Neural cell (in vitro differentiated cells): ENCODE measurements around the gene POGZ. TPM values are rescaled to one million over a fixed set of nuclear protein-coding genes. Genes with fewer than 3 reads are reported as not detected.

ENCODE experiments used
- H2AFZ ChIP-seq: fragments of 200-600, 300-800 bp; sonication (generic), shearing (Covaris generic); 2 replicates; pipeline ENCODE4 v1.6.0; 2014; ENCODE audit warnings: low read depth, mild to moderate bottlenecking, antibody characterized with exemption, low read length, moderate library complexity
- H3F3A ChIP-seq: fragments of 200-600 bp; shearing (Covaris generic); 2 replicates; pipeline ENCODE4 v1.6.1; 2016; ENCODE audit warnings: mild to moderate bottlenecking, moderate library complexity, mixed read lengths, antibody characterized with exemption, low read length; ENCODE audit not compliant: insufficient read depth, poor library complexity, severe bottlenecking
- H3K27ac ChIP-seq: fragments of 200-600, 300-800 bp; sonication (generic), shearing (Covaris generic); 2 replicates; pipeline ENCODE4 v1.5.1; 2014; ENCODE audit warnings: mild to moderate bottlenecking, low read length, moderate library complexity
- H3K27me3 ChIP-seq: fragments of 300-800, 200-600 bp; sonication (generic), shearing (Covaris generic); 2 replicates; pipeline ENCODE4 v1.6.0; 2014; ENCODE audit warnings: mild to moderate bottlenecking, low read depth, low read length, moderate library complexity; ENCODE audit not compliant: insufficient read depth
- H3K36me3 ChIP-seq: fragments of 300-800, 200-600 bp; sonication (generic), shearing (Covaris generic); 2 replicates; pipeline ENCODE4 v1.5.1; 2014; ENCODE audit warnings: mild to moderate bottlenecking, antibody characterized with exemption, low read length, moderate library complexity; ENCODE audit not compliant: insufficient read depth
- H3K4me2 ChIP-seq: fragments of 300-800, 200-600 bp; sonication (generic), shearing (Covaris generic); 2 replicates; pipeline ENCODE4 v1.6.0; 2014; ENCODE audit warnings: mild to moderate bottlenecking, low read length
- H3K4me3 ChIP-seq: fragments of 300-800, 200-600 bp; sonication (generic), shearing (Covaris generic); 2 replicates; pipeline ENCODE4 v1.5.1; 2014; ENCODE audit warnings: mild to moderate bottlenecking, low read length, moderate library complexity
- H3K79me2 ChIP-seq: fragments of 200-600 bp; shearing (Covaris generic); replicated peaks from 2 replicates; pipeline ENCODE4 v1.6.0; 2014; ENCODE audit warnings: mild to moderate bottlenecking, low read length, moderate library complexity; ENCODE audit not compliant: insufficient read depth
- H3K9ac ChIP-seq: fragments of 300-800, 200-600 bp; sonication (generic), shearing (Covaris generic); 2 replicates; pipeline ENCODE4 v1.6.1; 2016; ENCODE audit warnings: mild to moderate bottlenecking, low read length, mixed read lengths
- H3K9me2 ChIP-seq: fragments of 200-600 bp; shearing (Covaris generic); 2 replicates; pipeline ENCODE4 v1.6.1; 2016; ENCODE audit warnings: mild to moderate bottlenecking, low read length, mixed read lengths; ENCODE audit not compliant: insufficient read depth
- H3K9me3 ChIP-seq: fragments of 200-600, 300-800 bp; sonication (generic), shearing (Covaris generic); 2 replicates; pipeline ENCODE4 v1.6.1; 2016; ENCODE audit warnings: mild to moderate bottlenecking, mixed run types, low read length, moderate library complexity, mixed read lengths
- H4K20me1 ChIP-seq: fragments of 200-600 bp; shearing (Covaris generic); 2 replicates; pipeline ENCODE4 v1.6.1; 2016; ENCODE audit warnings: mild to moderate bottlenecking, mixed run types; ENCODE audit not compliant: insufficient read depth
- CTCF ChIP-seq: fragments of 450-650 bp; IDR thresholded peaks from 2 replicates; pipeline ENCODE4 v1.5.1; 2014; ENCODE audit warnings: antibody characterized with exemption, mild to moderate bottlenecking, moderate library complexity; ENCODE audit not compliant: poor library complexity, severe bottlenecking
- EP300 ChIP-seq: fragments of 450-650 bp; conservative IDR thresholded peaks from 2 replicates; pipeline ENCODE4 v1.6.1; 2014; ENCODE audit warnings: antibody characterized with exemption, mild to moderate bottlenecking, moderate library complexity; ENCODE audit not compliant: poor library complexity, severe bottlenecking
- EZH2 ChIP-seq: fragments of 200-600, 300-800 bp; shearing (Covaris generic), sonication (generic); IDR thresholded peaks from 2 replicates; pipeline ENCODE4 v1.6.1; 2014; ENCODE audit warnings: antibody characterized with exemption, low read length, borderline replicate concordance, mild to moderate bottlenecking; ENCODE audit not compliant: insufficient read depth, poor library complexity, severe bottlenecking
- MXI1 ChIP-seq: fragments of 450-650 bp; conservative IDR thresholded peaks from 2 replicates; pipeline ENCODE4 v1.6.1; 2014; ENCODE audit warnings: antibody characterized with exemption, mild to moderate bottlenecking; ENCODE audit not compliant: poor library complexity, severe bottlenecking
- POLR2AphosphoS5 ChIP-seq: IDR thresholded peaks from 2 replicates; pipeline ENCODE4 v1.6.1; 2012
- RAD21 ChIP-seq: fragments of 450-650 bp; conservative IDR thresholded peaks from 2 replicates; pipeline ENCODE4 v1.6.1; 2014; ENCODE audit warnings: antibody characterized with exemption, mild to moderate bottlenecking, moderate library complexity
- REST ChIP-seq: IDR thresholded peaks from 2 replicates; pipeline ENCODE4 v1.6.1; 2012; ENCODE audit warnings: borderline replicate concordance
- SMC3 ChIP-seq: fragments of 450-650 bp; conservative IDR thresholded peaks from 2 replicates; pipeline ENCODE4 v1.6.1; 2014; ENCODE audit warnings: antibody characterized with exemption, mild to moderate bottlenecking, moderate library complexity; ENCODE audit not compliant: poor library complexity
- TAF1 ChIP-seq: IDR thresholded peaks from 2 replicates; pipeline ENCODE4 v1.6.1; 2012; ENCODE audit warnings: low read depth
- polyA plus RNA-seq: library from polyadenylated mRNA; depleted of rRNA; stranded (reverse); fragments of >200 nt; gene quantifications from 2 replicates; pipeline ENCODE4 v1.2.3, GENCODE V29; 2014

The POGZ gene
- polyA plus RNA-seq, 1 donor from 2014 or later, result 50.2 TPM

GRCh38 chr1:151474745-151475144 lies 15.5 kb upstream of the POGZ start:
- Histone ChIP-seq H3K4me2 (no peak overlapping the region), H3F3A (no peaks in the 10 kb centered on the region), H3K27me3 (no peaks in the 10 kb centered on the region), H4K20me1 (no peaks in the 10 kb centered on the region), H3K4me3 (peak overlapping the region; percentile 19), H3K27ac (peak overlapping the region; percentile 33), H3K9me2 (no peaks in the 10 kb centered on the region), H3K36me3 (no peaks in the 10 kb centered on the region), H3K9me3 (no peaks in the 10 kb centered on the region), H3K9ac (no peak overlapping the region), H2AFZ (no peak overlapping the region), H3K79me2 (no peaks in the 10 kb centered on the region)
- no peak for TF ChIP-seq TAF1
- no peak for TF ChIP-seq CTCF
- TF ChIP-seq REST, result no peak
- no peak for TF ChIP-seq MXI1
- no peak for TF ChIP-seq POLR2AphosphoS5
- no peak for TF ChIP-seq EP300
- TF ChIP-seq EZH2, result no peak
- no peak for TF ChIP-seq RAD21
- TF ChIP-seq SMC3, result no peak

GRCh38 chr1:151472856-151473731 lies 13.8 kb upstream of the POGZ start:
- no peaks in the 10 kb centered on the region for H4K20me1 ChIP-seq
- no peak overlapping the region for H2AFZ ChIP-seq
- H3K9me2 ChIP-seq, result no peaks in the 10 kb centered on the region
- H3K79me2 ChIP-seq, result no peaks in the 10 kb centered on the region
- H3K27ac ChIP-seq, result no peak overlapping the region
- H3K36me3 ChIP-seq, result no peaks in the 10 kb centered on the region
- no peak for TF ChIP-seq SMC3
- TF ChIP-seq EP300, result no peak
- no peaks in the 10 kb centered on the region for H3F3A ChIP-seq
- H3K9me3 ChIP-seq, result no peaks in the 10 kb centered on the region
- no peak overlapping the region for H3K4me3 ChIP-seq
- no peak overlapping the region for H3K4me2 ChIP-seq
- H3K9ac ChIP-seq, result no peak overlapping the region
- no peaks in the 10 kb centered on the region for H3K27me3 ChIP-seq
